ENCODE data around the gene PAK1.

DNA sequence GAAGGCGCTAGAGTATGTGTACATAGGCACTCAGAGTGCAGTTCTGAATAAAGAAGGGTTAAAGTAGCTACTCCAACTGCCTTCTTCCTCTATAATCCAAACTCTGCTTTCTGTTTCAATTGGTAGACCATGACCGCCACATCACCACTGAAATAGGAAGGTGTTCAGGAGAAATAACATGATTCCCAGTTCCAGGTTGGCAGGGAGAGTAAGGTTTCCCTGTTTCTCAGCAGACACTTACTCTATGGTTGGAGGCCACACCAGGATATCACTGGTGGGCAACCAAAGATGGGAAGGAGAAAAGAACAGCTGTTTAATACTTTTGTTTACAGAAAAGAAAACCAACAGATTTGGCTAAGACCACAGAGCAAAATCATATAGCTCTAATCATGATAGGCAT lies 37.9 kb downstream of the PAK1 start:
- TF ChIP-seq POLR2AphosphoS5 (IDR thresholded peaks at IDR 0.05; ENCODE audit: low read depth, low read length): no peak
- TF ChIP-seq POLR2A (IDR thresholded peaks at IDR 0.05; ENCODE audit: low read depth, low read length): no peak
- TF ChIP-seq TAF1 (IDR thresholded peaks at IDR 0.05; ENCODE audit: borderline replicate concordance, low read depth, low read length): no peak

Measured in GM12892 (cell line).